NCI-H460 (cell line): ENCODE measurements around the gene SLC19A1. TPM values are rescaled to one million over a fixed set of nuclear protein-coding genes. Genes with fewer than 3 reads are reported as not detected.

Experiments used
- DNase-seq: peaks from one replicate; pipeline ENCODE4 v3.0.0-alpha.2; 2016; ENCODE audit warnings: low read depth; ENCODE audit errors: extremely low read depth
- total RNA-seq: library from RNA; depleted of rRNA; stranded (reverse); fragments of >200 nt; shearing (Covaris generic); gene quantifications from 2 replicates; pipeline ENCODE4 v1.2.3, GENCODE V29; 2014

Gene SLC19A1
- total RNA-seq, 1 experiment from 2014 or later = 11.5 TPM

DNA sequence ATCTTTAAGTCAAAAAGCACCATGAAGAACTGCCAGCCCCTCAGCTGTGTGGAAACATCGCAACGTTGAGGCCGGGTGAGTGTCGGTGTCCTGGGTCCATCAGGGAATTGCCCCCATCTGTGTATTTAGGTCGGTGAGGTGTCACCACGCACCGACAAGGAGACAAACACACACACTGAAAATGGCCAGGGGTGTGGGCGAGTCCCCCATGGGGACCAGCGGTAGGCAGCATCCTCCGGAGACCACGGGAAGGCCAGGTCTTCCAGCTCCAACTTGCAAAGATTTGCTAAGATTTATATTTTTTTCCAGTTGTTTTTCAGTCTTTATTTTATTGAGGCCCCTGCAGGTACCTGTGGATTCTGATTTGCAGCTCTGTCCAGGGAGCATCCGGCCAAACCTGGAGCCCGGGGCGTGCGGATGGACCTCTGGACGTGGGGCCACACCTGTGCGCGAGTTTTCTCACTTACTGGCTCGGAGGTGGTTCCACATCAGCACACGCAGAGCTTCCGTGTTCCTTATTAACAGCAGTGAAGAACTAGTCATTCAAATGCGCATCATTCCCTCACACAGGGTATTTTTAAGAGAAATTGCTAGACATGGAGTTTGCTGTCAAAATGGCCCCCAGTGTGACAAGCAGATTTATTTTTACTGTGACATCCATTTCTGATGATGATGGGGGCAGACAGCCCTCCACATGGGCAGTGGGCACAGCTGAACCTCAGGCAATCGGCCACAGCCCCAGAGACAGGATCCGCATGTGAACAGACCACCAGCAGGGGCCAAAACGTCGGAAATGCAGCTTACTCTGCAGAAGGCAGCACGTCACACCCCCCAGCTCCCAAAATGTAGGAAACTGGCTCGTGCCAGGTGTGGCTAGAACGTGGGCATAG, 17.2 kb upstream of the SLC19A1 start:
- no peak for DNase-seq

DNA sequence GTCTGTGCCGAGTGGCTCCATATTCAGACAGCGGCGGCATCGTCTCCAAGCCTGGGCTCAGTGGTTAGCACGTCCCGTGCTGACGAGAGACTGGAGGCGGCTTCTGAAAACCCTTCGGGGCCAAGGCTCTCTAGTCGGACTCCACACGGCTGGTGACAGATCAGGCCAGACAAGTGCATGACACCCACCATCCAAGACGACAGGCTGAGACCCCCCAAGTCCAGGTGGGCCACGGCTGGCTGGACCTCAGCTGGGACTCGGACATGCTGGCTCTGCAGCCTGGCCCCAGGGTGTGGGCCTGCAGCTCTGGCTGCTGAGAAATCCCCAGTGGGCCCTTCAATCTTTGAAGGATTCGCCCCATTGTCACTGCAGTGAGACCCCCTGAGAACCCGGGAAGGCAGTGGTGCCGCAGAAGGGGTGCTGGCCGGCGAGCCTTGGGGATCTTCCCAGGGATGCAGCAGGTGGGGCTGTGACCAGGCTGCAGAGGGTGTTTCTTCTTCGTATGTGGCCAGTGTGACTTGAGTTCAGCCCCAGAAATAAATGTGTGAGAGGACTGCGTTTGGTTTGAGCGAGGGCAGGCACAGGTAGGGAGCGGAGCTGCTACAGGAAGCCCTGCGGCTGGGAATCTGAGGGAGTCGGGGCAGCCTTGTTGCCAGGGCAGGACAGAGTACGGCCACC, 15.9 kb upstream of the SLC19A1 start:
- DNase-seq = no peak

DNA sequence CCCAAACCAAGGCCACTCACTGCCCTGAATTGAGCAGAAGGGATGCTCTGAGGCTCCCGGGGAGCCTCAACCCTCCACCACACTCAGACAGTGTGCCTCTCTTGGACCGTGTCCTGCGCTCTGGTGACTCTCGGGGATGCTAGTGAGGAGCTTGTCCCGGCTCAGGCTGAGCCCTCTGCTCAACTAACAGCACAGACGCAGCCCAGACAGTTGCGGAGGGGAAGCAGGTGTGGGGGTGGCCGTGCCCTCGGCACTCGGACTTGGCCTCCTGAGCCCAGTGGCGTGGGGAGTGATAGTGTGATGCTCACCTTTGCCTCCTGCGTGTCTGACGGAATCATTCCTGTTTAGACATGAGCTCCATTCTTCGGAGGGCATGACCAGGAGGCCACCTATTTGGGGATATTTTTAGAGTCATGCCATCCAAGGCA, 15.4 kb upstream of the SLC19A1 start:
- no peak for DNase-seq

DNA sequence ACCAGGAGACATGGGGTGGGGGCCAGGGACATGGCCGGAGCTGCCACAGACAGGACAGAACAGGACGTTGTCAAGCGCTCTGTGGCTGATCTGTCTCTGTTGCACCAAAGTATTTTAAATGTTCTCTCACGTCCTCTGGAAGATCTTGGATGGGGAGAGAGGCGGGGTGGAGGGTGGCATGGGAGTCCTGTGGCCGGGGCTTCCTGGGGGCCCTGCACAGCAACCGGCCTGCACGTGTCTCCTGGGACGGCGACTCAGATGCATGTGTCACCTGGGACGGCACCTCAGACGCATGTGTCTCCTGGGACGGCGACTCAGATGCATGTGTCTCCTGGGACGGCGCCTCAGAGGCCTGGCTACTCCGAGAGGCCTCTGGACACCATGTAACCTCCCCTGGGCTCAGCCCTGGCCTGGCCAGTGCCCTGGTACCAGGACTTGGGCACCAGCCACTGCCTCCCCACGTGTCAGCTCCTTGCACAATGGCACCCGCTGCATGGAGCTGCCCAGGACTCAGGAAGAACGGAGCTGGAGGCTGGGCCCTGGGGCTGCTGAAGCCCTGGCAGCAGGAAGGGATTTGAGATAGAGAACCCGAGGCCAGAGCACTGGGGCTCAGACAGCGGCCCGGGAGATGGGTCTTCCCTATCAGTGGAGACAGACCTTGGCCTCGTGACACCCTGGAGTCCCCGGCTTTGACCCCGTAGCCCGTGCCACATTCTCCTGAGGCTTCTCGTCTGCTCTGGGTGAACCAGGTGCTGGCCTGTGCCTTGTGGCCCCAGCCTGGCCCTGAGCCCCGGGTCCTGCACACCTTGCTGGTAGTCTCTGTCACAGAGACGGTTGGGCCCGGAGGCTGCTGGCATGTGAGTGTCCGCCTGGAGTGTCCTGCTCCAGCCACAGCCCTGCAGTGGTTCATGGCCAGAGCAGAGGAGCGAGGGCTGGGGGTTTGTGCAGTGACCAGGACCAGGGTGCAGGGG, 14.7 kb upstream of the SLC19A1 start:
- DNase-seq = no peak

DNA sequence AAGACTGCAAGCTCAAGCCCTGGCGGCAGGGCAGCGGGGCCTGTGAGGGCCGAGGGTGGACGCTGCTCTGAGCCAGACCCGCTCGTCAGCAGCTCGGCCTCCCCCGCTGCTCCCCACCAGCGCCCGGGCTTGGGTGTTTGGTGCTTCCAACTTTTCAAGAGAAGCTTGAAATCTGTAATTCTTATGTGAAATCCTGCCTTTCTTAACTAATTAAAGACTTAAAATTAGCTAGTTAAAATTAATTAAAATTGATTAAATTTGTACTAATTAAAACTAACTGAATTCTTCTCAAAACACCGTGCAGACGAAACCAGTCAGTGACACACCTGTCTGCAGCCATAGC, 14.0 kb upstream of the SLC19A1 start:
- no peak for DNase-seq

DNA sequence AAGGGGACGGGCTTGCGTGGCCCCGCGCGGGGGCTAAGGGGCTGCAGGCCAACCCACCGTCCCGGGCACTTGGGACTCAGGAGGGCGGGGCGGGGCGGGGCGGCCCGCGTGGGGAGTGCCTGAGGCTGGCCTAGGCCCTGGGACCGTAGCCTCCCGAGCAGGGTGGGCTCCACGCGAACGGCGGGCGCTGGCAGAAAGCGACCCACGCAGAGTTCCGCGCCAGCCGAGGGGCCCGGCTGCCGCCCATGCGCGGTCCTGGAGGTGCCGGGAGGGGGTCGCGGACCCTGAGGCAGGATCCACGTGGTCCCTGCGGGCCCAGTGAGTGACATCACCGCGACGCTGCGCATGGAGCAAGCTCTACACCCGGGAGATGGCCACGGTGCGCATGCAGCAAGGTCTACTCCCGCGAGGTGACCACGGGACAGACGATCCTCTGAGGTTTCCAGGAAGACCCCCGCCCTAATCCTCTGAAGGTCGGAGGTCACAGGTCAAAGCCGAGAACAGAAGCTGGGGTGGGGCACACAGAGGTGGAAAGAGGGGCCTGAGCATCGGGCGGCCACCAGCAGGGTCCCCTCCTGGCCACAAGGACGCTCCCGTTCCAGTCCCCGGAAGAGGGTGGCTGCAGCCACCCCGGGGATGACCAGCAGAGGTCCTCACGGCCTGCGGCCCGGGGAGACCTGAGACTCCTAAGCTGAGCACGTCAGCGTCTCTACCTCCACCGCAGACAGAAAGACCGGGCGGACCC, 13.5 kb upstream of the SLC19A1 start:
- DNase-seq = peak; percentile 82

DNA sequence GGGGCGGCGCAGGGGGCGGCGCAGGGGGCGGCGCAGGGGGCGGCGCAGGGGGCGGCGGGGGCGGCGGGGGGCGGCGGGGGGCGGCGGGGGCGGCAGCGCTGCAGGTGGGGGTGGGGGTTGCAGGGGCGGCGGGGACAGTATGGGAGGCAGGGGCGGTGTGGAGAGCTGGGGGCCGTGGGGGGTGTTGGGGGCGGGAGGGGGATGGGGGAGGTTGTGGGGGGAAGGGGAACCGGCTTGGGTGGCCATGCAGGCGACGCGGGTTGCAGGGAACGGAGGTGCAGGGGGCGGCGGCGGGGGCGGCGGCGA, 13.0 kb upstream of the SLC19A1 start:
- DNase-seq = peak; percentile 40

DNA sequence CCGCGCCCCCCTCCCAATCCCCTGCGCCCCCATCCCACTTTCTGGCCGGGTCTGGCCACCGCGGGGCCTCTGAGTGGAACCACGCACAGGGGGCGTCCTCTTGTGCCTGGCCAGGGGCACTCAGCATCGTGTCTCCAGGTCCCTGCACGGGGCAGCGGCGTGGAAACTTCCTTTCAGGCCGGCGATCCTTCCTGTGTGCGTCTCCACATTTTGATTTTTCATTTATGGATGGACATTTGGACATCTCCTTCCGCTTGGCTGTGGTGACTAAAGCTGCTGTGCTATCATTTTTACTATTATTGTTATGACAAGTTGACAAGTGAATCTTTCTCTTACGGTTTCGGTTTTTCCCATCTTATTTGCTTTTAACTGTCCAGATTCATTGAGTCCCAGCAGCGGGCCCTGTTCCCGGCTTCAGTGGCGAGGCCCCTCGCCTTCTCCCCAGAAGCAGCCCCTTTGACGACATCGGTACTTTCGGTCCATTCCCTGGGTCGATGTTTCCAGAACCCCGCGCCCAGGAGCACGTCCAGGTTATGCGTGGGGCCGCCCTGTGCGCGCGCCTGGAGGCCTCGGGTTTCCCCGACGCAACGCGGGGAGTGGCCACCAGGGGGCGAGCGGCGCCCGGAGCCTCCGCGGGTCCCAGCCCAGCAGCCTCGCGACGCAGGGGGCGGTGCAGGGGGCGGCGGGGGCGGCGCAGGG, 12.4 kb upstream of the SLC19A1 start:
- DNase-seq = peak; percentile 53

DNA sequence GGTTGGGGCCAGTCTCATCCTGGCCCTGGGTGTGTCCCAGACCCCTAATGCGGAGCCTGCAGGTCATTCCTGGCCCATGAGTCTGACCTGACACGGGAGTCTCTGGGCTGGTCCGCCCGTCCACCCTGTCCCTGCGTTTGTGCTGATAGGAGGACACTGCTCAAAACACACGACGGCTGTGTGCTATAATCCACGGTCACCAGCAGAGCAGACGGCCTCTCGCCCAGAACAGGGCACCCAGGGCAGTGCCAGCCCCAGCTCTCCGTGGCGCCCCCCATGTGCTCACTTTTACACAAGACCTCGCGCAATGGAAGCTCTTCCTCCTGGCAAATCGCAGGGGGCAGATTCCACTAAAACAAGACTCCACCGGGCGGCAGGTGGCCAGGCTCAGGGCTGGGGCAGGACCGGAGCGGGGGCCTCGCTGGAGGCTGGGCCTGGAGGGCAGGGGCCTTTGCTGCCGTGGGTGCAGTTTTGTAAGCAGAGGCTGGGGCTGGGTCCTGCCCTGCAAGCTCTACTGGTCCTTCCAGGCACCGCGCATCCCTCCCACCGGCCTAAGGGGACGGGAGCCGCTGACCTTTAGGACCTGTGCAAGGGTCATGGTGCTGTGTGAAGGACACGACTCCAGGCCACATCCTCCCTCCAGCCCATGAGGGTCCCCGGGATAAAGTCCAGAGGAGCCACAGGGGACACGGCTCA, 10.6 kb upstream of the SLC19A1 start:
- DNase-seq = no peak

DNA sequence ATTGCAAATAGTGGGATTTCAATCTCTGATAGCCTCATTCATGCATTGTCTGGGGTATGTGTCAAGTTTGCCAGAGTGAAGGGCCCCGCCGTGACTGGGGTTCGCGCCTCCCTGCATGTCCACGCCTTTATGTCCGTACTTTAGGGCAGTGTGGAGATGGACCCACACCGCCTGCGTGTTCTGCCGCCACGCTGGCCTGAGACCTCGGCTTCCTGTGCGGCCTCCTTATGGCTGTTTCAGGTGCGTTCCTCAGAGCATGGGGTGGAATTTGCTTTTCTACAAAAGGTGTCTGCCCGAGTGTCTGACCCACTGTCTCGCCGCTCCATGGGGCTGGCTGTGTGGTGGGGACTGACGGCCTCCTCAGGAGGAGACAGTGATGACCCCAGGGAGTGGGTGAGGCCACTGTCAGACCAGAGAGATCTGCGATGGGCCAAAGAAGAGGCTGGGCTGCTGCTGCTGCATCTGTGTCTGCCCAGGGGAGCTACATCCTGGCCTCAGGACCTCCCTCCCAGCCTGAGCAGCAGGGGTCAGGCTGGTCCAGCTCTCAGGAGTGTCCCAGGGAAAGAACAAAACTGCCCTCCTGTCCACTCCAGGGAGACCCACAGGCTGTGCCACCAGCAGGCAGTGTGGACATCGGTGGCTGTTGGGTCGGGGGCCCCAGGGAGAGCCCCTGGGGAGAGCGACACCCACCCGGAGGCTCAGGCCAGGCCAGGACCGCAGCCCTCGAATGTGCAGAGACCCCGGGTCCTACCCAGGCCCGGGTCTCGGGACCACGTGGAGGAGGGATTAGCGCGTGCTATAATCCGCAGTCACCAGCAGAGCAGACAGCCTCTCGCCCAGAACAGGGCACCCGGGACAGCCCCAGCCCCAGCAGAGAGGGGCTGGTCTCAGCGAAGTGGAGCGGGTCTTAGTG, 9.8 kb upstream of the SLC19A1 start:
- DNase-seq = no peak

DNA sequence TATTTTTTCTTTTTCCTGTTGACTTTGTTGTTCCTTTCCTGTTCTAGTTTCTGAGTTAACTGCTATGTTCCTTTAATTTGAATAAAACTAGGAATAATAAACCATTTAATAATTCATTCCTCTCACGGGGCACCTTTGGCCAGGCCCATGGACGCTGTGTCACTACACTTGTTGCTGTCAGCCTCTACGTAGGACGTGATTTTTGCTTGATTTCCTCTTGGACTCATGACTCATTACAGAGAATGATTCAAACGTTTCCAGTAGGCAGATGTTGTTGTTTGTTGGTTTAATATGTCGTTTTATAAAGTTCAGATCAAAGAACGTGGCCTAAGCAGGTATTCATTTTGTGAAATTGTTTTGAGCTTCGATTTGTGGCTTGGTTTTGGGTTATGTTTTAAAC, 9.1 kb upstream of the SLC19A1 start:
- DNase-seq = peak; percentile 75

DNA sequence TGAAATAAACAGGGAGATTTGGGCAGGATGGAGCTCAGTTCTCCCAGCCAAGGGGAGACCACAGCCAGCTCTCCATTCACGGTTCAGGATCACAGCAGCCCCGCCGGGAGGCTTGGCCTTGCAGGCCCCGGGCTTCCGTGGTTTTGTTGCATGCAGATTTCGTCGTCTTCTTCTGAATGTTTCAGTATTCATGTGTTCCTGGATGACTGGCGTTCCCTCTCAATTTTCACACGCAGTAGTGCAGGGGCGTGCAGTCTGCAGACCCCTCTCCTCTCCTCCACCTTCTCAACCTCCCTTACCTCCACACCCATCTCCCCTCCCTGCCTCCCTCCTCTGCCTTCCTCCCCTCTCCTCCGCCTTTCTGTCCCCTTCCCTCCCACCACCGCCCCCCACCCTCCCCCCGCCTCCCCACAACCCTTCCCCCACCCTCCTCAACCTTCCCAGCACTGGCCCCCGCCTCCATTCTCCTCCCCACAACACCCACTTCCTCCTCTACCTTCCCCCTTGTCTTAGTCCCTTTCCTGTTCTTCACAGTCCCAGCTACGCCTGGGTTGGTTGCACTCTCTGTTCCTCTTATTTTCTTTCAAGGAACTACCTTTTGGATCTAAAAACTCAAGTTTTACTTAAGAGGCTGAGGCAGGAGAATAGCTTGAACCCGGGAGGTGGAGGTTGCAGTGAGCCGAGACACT, 8.4 kb upstream of the SLC19A1 start:
- DNase-seq = no peak

DNA sequence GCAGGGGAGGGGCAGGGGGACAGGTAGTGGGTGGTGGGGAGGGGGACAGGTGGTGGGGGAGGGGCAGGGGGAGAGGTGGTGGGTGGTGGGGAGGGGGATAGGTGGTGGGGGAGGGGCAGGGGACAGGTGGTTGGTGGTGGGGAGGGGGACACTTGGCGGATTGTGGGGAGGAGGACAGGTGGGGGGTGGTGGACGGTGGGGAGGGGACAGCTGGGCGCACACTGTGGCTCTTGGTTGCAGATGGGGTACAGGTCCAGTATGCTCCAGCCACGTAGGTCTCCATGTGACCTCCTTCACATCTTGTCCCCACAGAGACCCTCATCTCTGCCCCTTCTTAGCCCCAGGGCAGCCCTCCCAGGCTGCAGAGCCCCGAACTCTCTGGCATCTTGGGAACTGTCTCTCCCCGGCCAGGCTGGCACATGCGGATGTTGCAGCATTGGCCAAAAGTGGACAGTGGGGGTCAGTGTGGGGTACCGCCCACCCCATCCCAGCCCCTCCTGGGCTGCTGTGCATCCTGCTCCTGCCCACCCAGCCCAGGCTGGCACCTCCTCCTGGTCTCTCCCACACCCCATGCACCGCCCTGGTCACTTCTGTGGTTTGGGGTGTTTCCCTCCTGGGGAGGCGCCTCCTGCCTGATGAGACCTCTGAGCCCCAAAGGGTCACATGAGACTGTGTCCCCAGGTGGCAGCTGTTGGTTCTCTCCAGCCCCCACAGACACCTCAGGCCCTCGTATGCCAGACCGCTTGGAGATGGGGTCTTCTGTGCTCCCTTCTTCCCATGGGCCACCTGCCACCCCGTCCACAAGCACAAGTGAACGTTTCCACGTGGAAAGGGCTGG, 7.6 kb upstream of the SLC19A1 start:
- no peak for DNase-seq

DNA sequence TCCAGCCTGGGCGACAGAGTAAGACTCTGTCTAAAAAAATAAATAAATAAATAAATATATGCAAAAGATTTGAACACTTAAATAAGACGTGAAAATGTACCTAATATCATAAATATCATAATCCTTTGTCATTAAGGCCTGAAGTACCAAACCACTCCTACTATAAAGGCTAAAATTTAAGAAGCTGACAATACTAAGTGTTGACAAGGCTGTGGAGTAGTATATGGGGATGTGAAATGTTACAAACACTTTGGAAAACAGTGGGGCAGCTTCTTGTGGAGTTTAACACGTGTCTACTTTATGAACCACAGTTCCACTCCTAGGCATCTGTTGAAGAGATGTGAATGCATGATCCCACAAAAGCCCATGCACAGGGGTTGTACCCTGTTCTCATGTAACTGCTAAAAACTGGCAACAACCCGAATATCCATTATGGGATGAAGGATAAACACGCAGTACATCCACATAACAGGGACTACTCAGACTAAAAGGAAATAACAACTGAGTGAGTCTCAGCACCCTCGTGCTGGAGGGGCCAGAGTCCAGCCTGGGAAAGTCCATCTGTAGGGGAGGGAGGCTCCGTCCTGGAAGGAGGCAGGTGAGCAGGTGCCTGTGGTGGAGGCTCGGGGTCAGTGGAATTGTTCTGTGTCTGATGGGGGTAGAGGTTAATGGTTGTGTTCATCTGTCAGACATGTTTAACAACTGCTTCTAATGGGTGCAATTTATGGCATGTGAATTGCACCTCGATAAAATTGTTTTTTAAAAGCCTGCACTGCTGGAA, 6.7 kb upstream of the SLC19A1 start:
- no peak for DNase-seq

DNA sequence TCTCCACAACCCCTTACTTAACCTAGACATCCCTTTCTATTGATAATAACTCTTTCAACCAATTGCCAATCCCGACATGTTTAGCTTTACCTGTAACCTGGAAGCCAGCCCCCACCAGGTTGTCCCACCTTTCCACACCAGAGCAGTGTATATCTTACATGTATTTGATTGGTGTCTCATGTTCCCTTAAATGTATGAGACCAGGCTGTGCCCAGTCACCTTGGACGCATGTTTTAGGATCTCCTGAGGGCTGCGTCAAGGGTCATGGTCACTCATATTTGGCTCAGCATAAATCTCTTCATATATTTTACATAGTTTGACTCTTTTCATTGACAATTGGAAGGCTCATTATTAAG, 5.3 kb upstream of the SLC19A1 start:
- no peak for DNase-seq
